Suprapubic skin (tissue), 4 donors: Measurements from ENCODE around the gene PHACTR1.

Experiments used
- CTCF ChIP-seq, 2 donors: fragments of 200-600 bp in 1 of 2; fragments of 450-650 bp in 1 of 2; sonication (generic) in 1 of 2; IDR thresholded peaks; one replicate each; pipeline ENCODE4 v1.5.1; 2016 to 2019; ENCODE audit warnings: antibody characterized with exemption in 2 of 2, mild to moderate bottlenecking in 1 of 2, moderate library complexity in 1 of 2
- POLR2A ChIP-seq, 2 donors: fragments of 450-650 bp; IDR thresholded peaks; one replicate each; pipeline ENCODE4 v1.6.1; 2017; ENCODE audit warnings: antibody characterized with exemption in 2 of 2, mild to moderate bottlenecking in 2 of 2, moderate library complexity in 2 of 2
- POLR2AphosphoS5 ChIP-seq, 3 donors: sonication (generic); formaldehyde crosslinking; IDR thresholded peaks; one replicate each; pipeline ENCODE4 v1.6.1; 2017; ENCODE audit warnings: antibody characterized with exemption in 3 of 3

GRCh38 chr6:13012296-13012695 lies 295.7 kb downstream of the PHACTR1 start:
- TF ChIP-seq CTCF (IDR thresholded peaks at IDR 0.05) = no peak
- no peak for TF ChIP-seq POLR2AphosphoS5 (IDR thresholded peaks at IDR 0.05)
- TF ChIP-seq POLR2A (IDR thresholded peaks at IDR 0.05) = no peak
